HepG2 (cell line): ENCODE data around the gene GHRHR. TPM values are rescaled to one million over a fixed set of nuclear protein-coding genes. Genes with fewer than 3 reads are reported as not detected.
A peak's percentile ranks its signal among the peaks of the same experiment; 100 is the strongest.

Source experiments
- ARNT2 ChIP-seq: sonication (generic); formaldehyde crosslinking; IDR thresholded peaks from 2 replicates; pipeline ENCODE4 v1.8.0; 2022; ENCODE audit warnings: mild to moderate bottlenecking, low read depth, missing genetic modification reagents, moderate library complexity
- HNRNPH1 ChIP-seq: fragments of 200-400 bp; formaldehyde crosslinking; optimal IDR thresholded peaks from 2 replicates; pipeline ENCODE3; 2017; ENCODE audit warnings: mild to moderate bottlenecking, low read depth, low read length
- NFYB ChIP-seq: sonication (generic); formaldehyde crosslinking; IDR thresholded peaks from 2 replicates; pipeline ENCODE4 v1.4.0; 2020; ENCODE audit warnings: missing genetic modification reagents
- RAD21 ChIP-seq: fragments of 450-650 bp; formaldehyde crosslinking; IDR thresholded peaks from 2 replicates; pipeline ENCODE4 v1.5.0; 2020; ENCODE audit warnings: mild to moderate bottlenecking
- RELA ChIP-seq: sonication (generic); formaldehyde crosslinking; IDR thresholded peaks from 2 replicates; pipeline ENCODE4 v1.4.0; 2020; ENCODE audit warnings: missing genetic modification reagents
- SMAD9 ChIP-seq: sonication (generic); formaldehyde crosslinking; IDR thresholded peaks from 2 replicates; pipeline ENCODE4 v1.5.1; 2020; ENCODE audit warnings: mild to moderate bottlenecking, missing genetic modification reagents
- STAG1 ChIP-seq: sonication (generic); formaldehyde crosslinking; IDR thresholded peaks from 2 replicates; pipeline ENCODE4 v1.4.0; 2020; ENCODE audit warnings: missing genetic modification reagents
- ZFP36 ChIP-seq: fragments of 150-350 bp; IDR thresholded peaks from 2 replicates; pipeline ENCODE4 v1.6.1; 2018; ENCODE audit warnings: borderline replicate concordance, low read length, low read depth; ENCODE audit not compliant: partially characterized antibody
- ZFP36L2 ChIP-seq: sonication (generic); formaldehyde crosslinking; IDR thresholded peaks from 2 replicates; pipeline ENCODE4 v1.4.0; 2020; ENCODE audit warnings: missing genetic modification reagents
- ZMYM4 ChIP-seq: sonication (generic); formaldehyde crosslinking; IDR thresholded peaks from 2 replicates; pipeline ENCODE4 v1.8.1; 2023; ENCODE audit warnings: mild to moderate bottlenecking, missing genetic modification reagents
- ZNF121 ChIP-seq: sonication (generic); formaldehyde crosslinking; IDR thresholded peaks from 2 replicates; pipeline ENCODE4 v1.5.0; 2020; ENCODE audit warnings: mild to moderate bottlenecking, missing genetic modification reagents
- ZNF335 ChIP-seq: sonication (generic); formaldehyde crosslinking; IDR thresholded peaks from 2 replicates; pipeline ENCODE4 v1.4.0; 2020; ENCODE audit warnings: missing genetic modification reagents
- ZNF343 ChIP-seq: sonication (generic); formaldehyde crosslinking; IDR thresholded peaks from 2 replicates; pipeline ENCODE4 v1.4.0; 2020; ENCODE audit warnings: mild to moderate bottlenecking, missing genetic modification reagents
- ZNF367 ChIP-seq: sonication (generic); formaldehyde crosslinking; IDR thresholded peaks from 2 replicates; pipeline ENCODE4 v1.4.0; 2020; ENCODE audit warnings: missing genetic modification reagents, borderline replicate concordance
- ZNF556 ChIP-seq: sonication (generic); formaldehyde crosslinking; IDR thresholded peaks from 2 replicates; pipeline ENCODE4 v1.4.0; 2020; ENCODE audit warnings: mild to moderate bottlenecking, missing genetic modification reagents, borderline replicate concordance
- ZNF605 ChIP-seq: sonication (generic); formaldehyde crosslinking; IDR thresholded peaks from 2 replicates; pipeline ENCODE4 v1.8.0; 2022; ENCODE audit warnings: mild to moderate bottlenecking, missing genetic modification reagents
- ZNF720 ChIP-seq: sonication (generic); formaldehyde crosslinking; IDR thresholded peaks from 2 replicates; pipeline ENCODE4 v1.4.0; 2020; ENCODE audit warnings: missing genetic modification reagents
- ZNF792 ChIP-seq: IDR thresholded peaks from 2 replicates; pipeline ENCODE4 v1.6.1; 2016
- ZNF816 ChIP-seq: sonication (generic); formaldehyde crosslinking; IDR thresholded peaks from 2 replicates; pipeline ENCODE4 v1.8.0; 2022; ENCODE audit warnings: missing genetic modification reagents, mild to moderate bottlenecking, borderline replicate concordance
- polyA plus RNA-seq, 8 experiments: library from polyadenylated mRNA; depleted of rRNA in 3 of 8; stranded (reverse) in 7 of 8; unstranded in 1 of 8; fragments of >200 nt; fragmentation: Illumina TruSeq in 4 of 8; extraction: Trizol in 4 of 8; gene quantifications; 2 replicates each; pipeline versions ENCODE4 v1.2.1 to v1.2.3, GENCODE V29; 2011 to 2016; ENCODE audit warnings: low read depth in 4 of 8, missing spikeins in 1 of 8, mixed read lengths in 1 of 8; ENCODE audit not compliant: insufficient read depth in 1 of 8
- total RNA-seq, 5 experiments: library from RNA; depleted of rRNA; stranded (reverse); fragments of >200 nt; fragmentation: Illumina TruSeq; extraction: Trizol; gene quantifications; 2 replicates each; pipeline ENCODE4 v1.2.3, GENCODE V29; 2016; ENCODE audit warnings: low read depth in 1 of 5
- TF ChIP-seq, protein P1 (sequence below): sonication (generic); formaldehyde crosslinking; IDR thresholded peaks from 2 replicates; pipeline ENCODE4 v1.4.0; 2020; ENCODE audit warnings: missing genetic modification reagents
- TF ChIP-seq, protein P2 (sequence below): sonication (generic); formaldehyde crosslinking; IDR thresholded peaks from 2 replicates; pipeline ENCODE4 v1.8.1; 2022; ENCODE audit warnings: low read depth, mild to moderate bottlenecking, missing genetic modification reagents
- TF ChIP-seq, protein P3 (sequence below): sonication (generic); formaldehyde crosslinking; IDR thresholded peaks from 2 replicates; pipeline ENCODE4 v1.4.0; 2020; ENCODE audit warnings: mild to moderate bottlenecking, missing genetic modification reagents
- TF ChIP-seq, protein P4 (sequence below): sonication (generic); formaldehyde crosslinking; IDR thresholded peaks from 2 replicates; pipeline ENCODE4 v1.5.0; 2020; ENCODE audit warnings: mild to moderate bottlenecking, low read depth, missing genetic modification reagents, borderline replicate concordance
- TF ChIP-seq, protein P5 (sequence below): sonication (generic); formaldehyde crosslinking; IDR thresholded peaks from 2 replicates; pipeline ENCODE4 v1.5.0; 2020; ENCODE audit warnings: mild to moderate bottlenecking, missing genetic modification reagents, moderate library complexity

Gene GHRHR
- total and polyA plus RNA-seq, 2 of the 13 experiments (the other 11 are each of a cell fraction or from before 2014, with no cell fraction given): not detected

DNA sequence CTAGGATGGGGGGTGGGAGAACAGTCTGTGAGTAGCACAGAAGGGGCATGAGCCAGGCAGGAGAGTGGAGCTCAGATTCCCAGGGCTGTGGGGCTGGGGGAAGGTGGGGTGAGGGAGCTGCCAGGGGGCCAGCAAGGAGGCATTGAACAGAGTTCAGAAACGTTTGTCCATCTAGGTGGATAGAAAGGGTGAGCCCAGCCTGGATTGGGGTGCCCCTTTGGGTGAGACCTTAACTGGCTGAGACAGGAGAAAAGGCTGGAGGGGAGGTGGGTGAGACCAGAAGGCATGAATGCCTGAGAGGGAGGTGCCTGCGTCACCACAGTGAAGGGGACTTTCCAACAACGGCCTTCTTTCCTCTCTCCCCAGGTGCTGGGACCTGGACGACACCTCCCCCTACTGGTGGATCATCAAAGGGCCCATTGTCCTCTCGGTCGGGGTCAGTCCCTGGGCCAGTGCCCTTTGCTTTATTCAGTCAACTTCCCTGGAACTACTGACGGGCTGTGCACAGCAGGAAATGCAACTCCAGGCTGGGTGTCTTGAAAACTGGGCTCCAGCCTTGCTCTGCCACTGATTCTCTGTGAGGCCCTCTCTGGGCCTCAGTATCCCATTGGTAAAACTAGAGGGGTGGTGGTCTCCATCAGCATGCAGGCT, 11.0 kb downstream of the GHRHR start (continued):
- TF ChIP-seq ZFP36 (no peak), ZMYM4 (CRISPR knock-in tag) (no peak), ZNF605 (CRISPR knock-in tag) (0 out of 2 replicates have a peak, but pooled peaks have one; percentile 19), ZNF720 (no peak), ZNF556 (CRISPR knock-in tag) (no peak), ZFP36L2 (CRISPR knock-in tag) (no peak), ZNF121 (0 out of 2 replicates have a peak, but pooled peaks have one; percentile 37), ZNF343 (CRISPR knock-in tag) (no peak), NFYB (CRISPR knock-in tag) (no peak), ZNF367 (no peak), ZNF335 (CRISPR knock-in tag) (no peak), ZNF792 (CRISPR knock-in tag) (no peak), RAD21 (CRISPR knock-in tag) (peak; percentile 65; the same call in 1 of the 2 replicates), STAG1 (CRISPR knock-in tag) (peak; percentile 63), ZNF816 (CRISPR knock-in tag) (no peak), SMAD9 (CRISPR knock-in tag) (no peak), RELA (CRISPR knock-in tag) (no peak), HNRNPH1 (no peak), ARNT2 (no peak)
- TF ChIP-seq, protein P1, sequence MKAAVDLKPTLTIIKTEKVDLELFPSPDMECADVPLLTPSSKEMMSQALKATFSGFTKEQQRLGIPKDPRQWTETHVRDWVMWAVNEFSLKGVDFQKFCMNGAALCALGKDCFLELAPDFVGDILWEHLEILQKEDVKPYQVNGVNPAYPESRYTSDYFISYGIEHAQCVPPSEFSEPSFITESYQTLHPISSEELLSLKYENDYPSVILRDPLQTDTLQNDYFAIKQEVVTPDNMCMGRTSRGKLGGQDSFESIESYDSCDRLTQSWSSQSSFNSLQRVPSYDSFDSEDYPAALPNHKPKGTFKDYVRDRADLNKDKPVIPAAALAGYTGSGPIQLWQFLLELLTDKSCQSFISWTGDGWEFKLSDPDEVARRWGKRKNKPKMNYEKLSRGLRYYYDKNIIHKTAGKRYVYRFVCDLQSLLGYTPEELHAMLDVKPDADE (CRISPR knock-in tag): no peak
- TF ChIP-seq, protein P2, sequence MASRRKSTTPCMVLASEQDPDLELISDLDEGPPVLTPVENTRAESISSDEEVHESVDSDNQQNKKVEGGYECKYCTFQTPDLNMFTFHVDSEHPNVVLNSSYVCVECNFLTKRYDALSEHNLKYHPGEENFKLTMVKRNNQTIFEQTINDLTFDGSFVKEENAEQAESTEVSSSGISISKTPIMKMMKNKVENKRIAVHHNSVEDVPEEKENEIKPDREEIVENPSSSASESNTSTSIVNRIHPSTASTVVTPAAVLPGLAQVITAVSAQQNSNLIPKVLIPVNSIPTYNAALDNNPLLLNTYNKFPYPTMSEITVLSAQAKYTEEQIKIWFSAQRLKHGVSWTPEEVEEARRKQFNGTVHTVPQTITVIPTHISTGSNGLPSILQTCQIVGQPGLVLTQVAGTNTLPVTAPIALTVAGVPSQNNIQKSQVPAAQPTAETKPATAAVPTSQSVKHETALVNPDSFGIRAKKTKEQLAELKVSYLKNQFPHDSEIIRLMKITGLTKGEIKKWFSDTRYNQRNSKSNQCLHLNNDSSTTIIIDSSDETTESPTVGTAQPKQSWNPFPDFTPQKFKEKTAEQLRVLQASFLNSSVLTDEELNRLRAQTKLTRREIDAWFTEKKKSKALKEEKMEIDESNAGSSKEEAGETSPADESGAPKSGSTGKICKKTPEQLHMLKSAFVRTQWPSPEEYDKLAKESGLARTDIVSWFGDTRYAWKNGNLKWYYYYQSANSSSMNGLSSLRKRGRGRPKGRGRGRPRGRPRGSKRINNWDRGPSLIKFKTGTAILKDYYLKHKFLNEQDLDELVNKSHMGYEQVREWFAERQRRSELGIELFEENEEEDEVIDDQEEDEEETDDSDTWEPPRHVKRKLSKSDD: no peak
- TF ChIP-seq, protein P3, sequence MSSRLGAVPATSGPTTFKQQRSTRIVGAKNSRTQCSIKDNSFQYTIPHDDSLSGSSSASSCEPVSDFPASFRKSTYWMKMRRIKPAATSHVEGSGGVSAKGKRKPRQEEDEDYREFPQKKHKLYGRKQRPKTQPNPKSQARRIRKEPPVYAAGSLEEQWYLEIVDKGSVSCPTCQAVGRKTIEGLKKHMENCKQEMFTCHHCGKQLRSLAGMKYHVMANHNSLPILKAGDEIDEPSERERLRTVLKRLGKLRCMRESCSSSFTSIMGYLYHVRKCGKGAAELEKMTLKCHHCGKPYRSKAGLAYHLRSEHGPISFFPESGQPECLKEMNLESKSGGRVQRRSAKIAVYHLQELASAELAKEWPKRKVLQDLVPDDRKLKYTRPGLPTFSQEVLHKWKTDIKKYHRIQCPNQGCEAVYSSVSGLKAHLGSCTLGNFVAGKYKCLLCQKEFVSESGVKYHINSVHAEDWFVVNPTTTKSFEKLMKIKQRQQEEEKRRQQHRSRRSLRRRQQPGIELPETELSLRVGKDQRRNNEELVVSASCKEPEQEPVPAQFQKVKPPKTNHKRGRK (CRISPR knock-in tag): no peak
- TF ChIP-seq, protein P4, sequence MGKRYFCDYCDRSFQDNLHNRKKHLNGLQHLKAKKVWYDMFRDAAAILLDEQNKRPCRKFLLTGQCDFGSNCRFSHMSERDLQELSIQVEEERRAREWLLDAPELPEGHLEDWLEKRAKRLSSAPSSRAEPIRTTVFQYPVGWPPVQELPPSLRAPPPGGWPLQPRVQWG: no peak
- TF ChIP-seq, protein P5, sequence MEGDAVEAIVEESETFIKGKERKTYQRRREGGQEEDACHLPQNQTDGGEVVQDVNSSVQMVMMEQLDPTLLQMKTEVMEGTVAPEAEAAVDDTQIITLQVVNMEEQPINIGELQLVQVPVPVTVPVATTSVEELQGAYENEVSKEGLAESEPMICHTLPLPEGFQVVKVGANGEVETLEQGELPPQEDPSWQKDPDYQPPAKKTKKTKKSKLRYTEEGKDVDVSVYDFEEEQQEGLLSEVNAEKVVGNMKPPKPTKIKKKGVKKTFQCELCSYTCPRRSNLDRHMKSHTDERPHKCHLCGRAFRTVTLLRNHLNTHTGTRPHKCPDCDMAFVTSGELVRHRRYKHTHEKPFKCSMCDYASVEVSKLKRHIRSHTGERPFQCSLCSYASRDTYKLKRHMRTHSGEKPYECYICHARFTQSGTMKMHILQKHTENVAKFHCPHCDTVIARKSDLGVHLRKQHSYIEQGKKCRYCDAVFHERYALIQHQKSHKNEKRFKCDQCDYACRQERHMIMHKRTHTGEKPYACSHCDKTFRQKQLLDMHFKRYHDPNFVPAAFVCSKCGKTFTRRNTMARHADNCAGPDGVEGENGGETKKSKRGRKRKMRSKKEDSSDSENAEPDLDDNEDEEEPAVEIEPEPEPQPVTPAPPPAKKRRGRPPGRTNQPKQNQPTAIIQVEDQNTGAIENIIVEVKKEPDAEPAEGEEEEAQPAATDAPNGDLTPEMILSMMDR (CRISPR knock-in tag): peak; percentile 87
